Left colon (tissue), 2 donors: Measurements from ENCODE around the gene SLC22A3. TPM values are rescaled to one million over a fixed set of nuclear protein-coding genes. Genes with fewer than 3 reads are reported as not detected.
A peak's percentile ranks its signal among the peaks of the same experiment; 100 is the strongest.
"Not testable (repeated sequence)": the region's sequence is repeated elsewhere in the genome, so short reads cannot be mapped to it uniquely, and the experiment has no call there.

Source experiments
- ATAC-seq: fragments of 200-7000 bp; cut with Tn5 transposase; one replicate; pipeline ENCODE4 v1.9.1; 2020; ENCODE audit warnings: mild to moderate bottlenecking, moderate library complexity
- DNase-seq, 2 donors: peaks; one replicate each; pipeline ENCODE4 v3.0.0-alpha.2; 2020
- intact Hi-C, 2 donors: fragments of 100-400 bp; cut with DNase I in 1 of 2; cut with micrococcal nuclease in 1 of 2; formaldehyde crosslinking; loops; one replicate each; pipeline versions ENCODE4 v1.11.2 to v1.14.0; 2022; cut with DNase I, micrococcal nuclease
- total RNA-seq, 2 donors: library from RNA; stranded (reverse); fragmentation: NEBNext Ultra II Directional; extraction: Animal tissue kit (Norgen Biotek cat#: 25700); gene quantifications; one replicate each; pipeline ENCODE4 v1.2.1, GENCODE V29; 2021
- donor health status: DM: no; HTN: no; CAD: no.
- donor health status: DM: yes; HTN: yes; CAD: no.

Gene SLC22A3
- total RNA-seq, 2 donors from 2014 or later, result 2.0 to 5.0 TPM

DNA sequence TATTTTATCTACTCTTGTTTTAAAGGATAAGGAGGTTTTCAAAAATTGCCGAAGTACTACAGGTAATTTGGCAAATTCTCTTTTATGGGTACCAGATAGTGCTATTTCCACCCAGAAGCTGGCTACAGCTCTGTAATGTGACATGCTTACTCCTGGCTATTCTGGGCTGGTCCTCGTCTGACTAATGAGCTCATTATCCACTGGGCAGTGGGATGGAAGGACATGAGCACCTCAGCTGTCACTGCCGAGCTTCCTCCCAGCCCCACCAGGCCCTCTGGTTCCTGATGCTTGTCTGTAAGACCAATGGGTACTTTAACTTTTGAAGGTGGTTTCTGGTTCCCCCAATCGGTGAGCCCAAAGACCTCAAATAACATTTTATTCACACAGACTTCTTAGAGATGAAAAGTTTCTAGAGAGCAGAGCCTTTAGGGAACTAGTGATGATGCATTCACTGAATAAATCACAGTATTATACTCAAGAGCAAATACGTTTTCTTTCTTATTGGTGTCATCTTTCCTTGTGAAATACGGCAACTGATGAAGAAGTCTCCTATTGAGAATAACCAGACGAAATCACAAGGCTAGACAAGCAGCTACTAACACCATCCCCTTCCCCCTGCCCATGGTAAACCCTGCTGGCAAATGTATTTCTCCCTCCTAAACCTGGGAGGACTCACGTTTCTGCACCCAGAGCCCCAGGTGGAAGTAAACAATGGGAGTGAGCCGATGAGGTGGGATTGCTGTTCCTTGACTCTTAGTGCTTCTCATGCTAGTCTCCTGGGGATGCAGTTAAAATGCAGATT, 80.8 kb downstream of the SLC22A3 start:
- intact Hi-C loops, result no loop called here
- ATAC-seq, result no peak
- no peak for DNase-seq

DNA sequence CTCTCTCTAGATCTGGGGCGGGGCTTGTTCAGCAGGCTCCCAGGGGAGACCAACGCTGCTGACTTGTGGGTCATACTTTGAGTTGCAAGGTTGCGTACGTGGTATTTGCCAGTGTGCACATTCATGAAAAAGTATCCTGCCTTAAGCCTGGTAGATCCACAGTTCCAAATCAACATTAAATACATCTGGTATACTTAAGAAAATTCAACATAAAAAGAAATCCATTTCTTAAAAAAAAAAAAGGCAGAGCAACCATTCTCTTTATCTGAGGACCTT, 81.4 kb downstream of the SLC22A3 start:
- DNase-seq, result no peak
- intact Hi-C loops, result no loop called here
- no peak for ATAC-seq

DNA sequence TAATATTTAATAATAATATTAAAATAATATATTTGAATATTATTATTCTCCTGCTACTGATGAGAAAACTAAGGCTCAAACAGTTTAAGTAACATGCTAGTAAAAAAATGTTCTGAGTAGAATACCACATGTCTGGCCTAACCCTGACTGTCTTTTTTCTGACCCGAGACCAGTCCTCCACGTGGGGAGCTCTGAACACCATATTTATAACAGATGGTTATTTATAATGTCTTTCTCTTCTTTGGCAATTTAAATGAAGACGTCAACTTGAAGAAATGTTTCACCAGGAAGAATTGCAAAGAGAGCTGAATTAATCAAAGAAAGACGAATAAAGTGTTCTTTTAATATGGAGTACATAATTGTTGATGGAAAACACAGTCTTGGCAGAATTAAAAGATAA, 82.0 kb downstream of the SLC22A3 start:
- DNase-seq (no peak), ATAC-seq (no peak)
- intact Hi-C loops, result no loop called here

DNA sequence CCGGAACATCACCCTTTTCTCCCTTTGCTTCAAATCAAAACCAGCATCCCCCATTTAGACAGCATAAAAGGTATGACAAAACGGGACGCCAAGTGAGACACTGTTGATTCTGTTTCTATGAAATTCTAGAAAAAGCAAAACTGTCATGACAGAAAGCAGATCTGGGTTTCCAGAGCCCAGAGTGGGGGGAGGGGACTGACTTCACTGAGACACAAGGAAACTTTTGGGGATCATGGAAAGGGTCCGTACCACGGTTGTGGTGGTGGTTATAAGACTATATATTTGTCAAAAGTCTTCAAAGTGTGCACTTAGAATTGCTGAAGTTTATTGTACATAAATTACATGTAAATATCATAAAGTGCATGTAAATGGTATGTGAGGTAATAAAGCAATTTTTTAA, 82.6 kb downstream of the SLC22A3 start:
- intact Hi-C loops, result no loop called here
- DNase-seq (no peak), ATAC-seq (no peak)

DNA sequence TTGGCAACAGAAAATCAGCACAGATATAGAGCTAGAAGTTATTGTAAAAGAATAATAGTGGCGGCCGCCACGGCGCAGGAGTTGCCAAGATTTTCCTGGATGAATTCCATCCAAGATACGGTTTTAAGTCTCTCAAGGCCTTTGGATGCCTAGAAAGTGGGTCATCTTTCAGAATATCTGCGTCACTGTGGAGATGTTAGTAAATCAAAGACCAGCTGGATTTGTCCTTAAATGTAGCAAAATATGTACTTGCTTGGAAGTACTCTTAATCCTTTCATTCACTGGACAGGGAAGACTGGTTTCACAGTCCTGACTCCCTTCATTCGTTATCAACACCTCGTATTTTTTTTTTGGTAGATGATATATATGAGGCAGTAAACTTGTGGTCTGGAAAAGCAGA, 83.0 kb downstream of the SLC22A3 start:
- no peak for ATAC-seq
- DNase-seq, result no peak
- intact Hi-C loops, result no loop called here

GRCh38 chr6:160431791-160432404, 83.7 kb downstream of the SLC22A3 start:
- ATAC-seq, result no peak
- intact Hi-C loops, result no loop called here

GRCh38 chr6:160435935-160436334, 87.8 kb downstream of the SLC22A3 start:
- DNase-seq (no peak), ATAC-seq (no peak)
- intact Hi-C loops, result no loop called here

More at GRCh38 chr6:160431791-160432404, 83.7 kb downstream of the SLC22A3 start:
- DNase-seq, result no peak

DNA sequence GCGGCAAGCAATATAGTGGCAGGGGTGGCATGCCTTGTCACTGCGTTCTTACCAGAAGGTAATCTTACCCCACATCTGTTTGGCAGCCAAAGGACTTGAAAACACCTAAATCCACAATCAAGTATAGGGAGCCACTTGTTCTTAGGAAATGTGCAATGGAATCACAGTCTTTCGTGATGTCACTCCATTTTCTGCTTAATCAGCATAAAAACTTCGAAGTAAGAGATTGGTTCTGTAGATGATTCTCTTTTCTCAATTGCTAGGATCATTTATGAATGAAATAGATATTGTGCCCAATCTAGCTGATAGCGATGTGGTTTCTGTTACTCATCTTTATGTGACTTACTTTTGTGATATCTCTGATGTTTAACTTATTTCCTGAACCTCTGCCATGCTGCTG, 89.0 kb downstream of the SLC22A3 start:
- ATAC-seq (no peak), DNase-seq (no peak)
- intact Hi-C loops, result no loop called here

DNA sequence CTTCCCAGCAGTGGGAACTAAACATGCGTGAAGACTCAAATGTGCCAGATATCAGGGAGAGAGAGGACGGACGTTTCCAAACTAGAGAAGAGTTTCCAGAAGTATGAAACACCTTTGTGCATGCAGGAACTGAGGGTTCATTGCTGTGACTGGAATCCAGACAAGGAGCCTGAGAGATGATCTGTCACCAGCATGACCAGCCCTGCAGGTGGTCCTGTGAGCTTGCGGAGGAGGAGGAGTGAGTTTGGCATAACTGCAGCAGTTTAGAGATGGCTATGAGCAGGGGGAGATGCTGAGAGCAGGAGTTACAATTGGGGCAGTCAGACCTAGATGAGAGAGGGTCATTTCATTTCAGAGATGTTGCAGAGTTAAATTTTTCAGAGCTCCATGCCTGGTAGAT, 89.6 kb downstream of the SLC22A3 start:
- no peak for DNase-seq
- ATAC-seq, result no peak
- intact Hi-C loops, result no loop called here

- DNase-seq (no peak), ATAC-seq (no peak)
- intact Hi-C loops, result no loop called here
These were observed 90.3 kb downstream of the SLC22A3 start for GRCh38 chr6:160438481-160438880.

DNA sequence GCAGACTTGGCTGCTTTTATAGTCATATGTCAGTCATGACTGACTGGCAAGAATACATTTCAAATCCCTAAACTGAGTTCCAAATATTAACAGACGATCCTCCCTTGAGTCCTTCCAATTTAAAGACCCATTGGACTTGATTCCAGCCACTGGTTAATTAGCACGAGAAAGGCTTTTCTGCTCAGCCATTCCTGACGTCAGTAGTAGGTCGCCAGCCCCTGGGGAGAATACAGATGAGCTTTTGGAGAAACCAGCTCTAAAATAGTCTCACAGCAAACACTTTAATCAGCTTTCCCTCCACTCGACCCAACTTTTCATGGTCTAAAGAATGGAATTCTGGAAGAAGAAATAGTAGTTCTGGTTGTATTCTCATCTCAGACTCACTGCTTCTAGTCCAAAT, 91.6 kb downstream of the SLC22A3 start:
- ATAC-seq (no peak), DNase-seq (no peak)
- intact Hi-C loops, result no loop called here

DNA sequence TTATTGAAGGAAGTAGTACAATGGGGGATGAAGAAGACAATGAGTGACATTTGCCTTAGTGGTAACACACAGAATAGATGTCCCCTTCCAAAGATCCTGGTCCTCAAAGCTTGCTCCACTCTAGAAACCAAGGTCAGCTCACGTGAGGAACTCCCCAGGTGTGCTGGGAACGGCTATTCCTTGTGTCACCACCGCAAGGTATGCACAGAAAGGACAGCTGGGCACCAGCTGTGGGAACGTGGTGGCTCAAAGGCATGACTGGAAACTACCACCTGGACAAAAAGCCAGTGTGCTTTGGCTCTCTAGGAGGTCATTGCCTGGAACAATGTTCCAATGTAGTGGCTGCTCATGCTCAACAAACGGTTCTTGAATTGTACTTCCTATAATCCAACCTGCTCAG, 94.0 kb downstream of the SLC22A3 start:
- no peak for DNase-seq
- no peak for ATAC-seq
- intact Hi-C loops, result no loop called here

DNA sequence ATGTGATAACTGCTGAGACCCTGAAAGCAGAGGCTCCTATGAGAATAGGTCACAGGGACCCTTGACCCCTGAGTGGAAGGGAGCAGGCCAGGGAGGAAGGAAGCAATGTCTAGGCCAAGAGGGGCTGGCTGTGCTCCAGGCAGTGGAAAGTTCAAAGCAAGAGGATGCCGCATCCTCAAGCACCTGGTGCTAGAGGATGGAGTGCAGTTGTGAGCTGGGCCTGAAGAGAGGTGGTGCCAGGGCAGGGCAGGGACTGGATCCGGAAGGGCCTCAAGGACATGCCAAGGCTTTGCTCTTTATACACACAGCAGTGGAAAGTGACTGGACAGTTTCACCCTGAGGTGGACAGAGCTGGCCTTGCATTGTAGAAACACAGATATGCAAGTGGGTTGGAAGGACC, 97.0 kb downstream of the SLC22A3 start:
- ATAC-seq (no peak), DNase-seq (no peak)
- intact Hi-C loops, result no loop called here

- DNase-seq, result no peak
- intact Hi-C loops, result no loop called here
- ATAC-seq, result no peak
These were observed 99.2 kb downstream of the SLC22A3 start for GRCh38 chr6:160447350-160447749.

DNA sequence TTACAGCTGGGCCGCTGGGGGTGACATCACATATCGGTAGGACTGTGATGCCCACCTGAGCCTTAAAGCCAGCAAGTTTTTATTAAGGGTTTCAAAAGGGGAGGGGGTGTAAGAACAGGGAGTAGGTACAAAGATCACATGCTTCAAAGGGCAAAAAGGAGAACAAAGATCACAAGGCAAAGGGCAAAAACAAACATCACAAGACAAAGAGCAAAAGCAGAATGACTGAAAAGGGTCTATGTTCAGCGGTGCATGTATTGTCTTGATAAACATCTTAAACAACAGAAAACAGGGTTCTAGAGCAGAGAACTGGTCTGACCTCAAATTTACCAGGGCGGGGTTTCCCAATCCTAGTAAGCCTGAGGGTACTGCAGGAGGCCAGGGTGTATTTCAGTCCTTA, 101.6 kb downstream of the SLC22A3 start:
- not testable (repeated sequence) for DNase-seq, ATAC-seq
- intact Hi-C loops, result loop anchor here in 1 of 2 donors (10.0 kb wide), 1 partner anchor 585 kb away; no protein-coding TSS in a partner anchor

- intact Hi-C loops, result loop anchor here in 1 of 2 donors (10.0 kb wide), 1 partner anchor 586 kb away; no protein-coding TSS in a partner anchor
- DNase-seq (no peak), ATAC-seq (no peak)
These were observed 102.7 kb downstream of the SLC22A3 start for GRCh38 chr6:160450849-160451248.

- intact Hi-C loops, result loop anchor here in 1 of 2 donors (10.0 kb wide), 1 partner anchor 590 kb away; no protein-coding TSS in a partner anchor
- ATAC-seq (peak; percentile 74), DNase-seq (peak in 1 of 2 donors; percentile 14)
These were observed 106.1 kb downstream of the SLC22A3 start for GRCh38 chr6:160454303-160454702.

GRCh38 chr6:160455081-160455480, 106.9 kb downstream of the SLC22A3 start:
- no peak for DNase-seq
- ATAC-seq, result no peak
- intact Hi-C loops, result loop anchor here (5.0 to 10.0 kb wide), 3 partner anchors 318 to 590 kb away; no protein-coding TSS in a partner anchor

- ATAC-seq (peak; percentile 85), DNase-seq (peak; percentile 42 to 66)
- intact Hi-C loops, result loop anchor here (5.0 to 10.0 kb wide), 3 partner anchors 318 to 591 kb away; no protein-coding TSS in a partner anchor
These were observed 107.5 kb downstream of the SLC22A3 start for GRCh38 chr6:160455541-160456213.

GRCh38 chr6:160456214-160456546, 108.0 kb downstream of the SLC22A3 start:
- intact Hi-C loops, result loop anchor here (5.0 to 10.0 kb wide), 3 partner anchors 319 to 591 kb away; no protein-coding TSS in a partner anchor

More at GRCh38 chr6:160456214-160456546, 108.0 kb downstream of the SLC22A3 start:
- no peak for DNase-seq
- ATAC-seq, result no peak
